ENCODE results near the gene SLC6A15. TPM values are rescaled to one million over a fixed set of nuclear protein-coding genes. Genes with fewer than 3 reads are reported as not detected.

Gene SLC6A15
- total and polyA plus RNA-seq, 2 donors (not counting 3 experiments of a cell fraction or from before 2014, with no cell fraction given): 0.03 to 0.24 TPM

- DNase-seq (ENCODE audit: low read depth, low spot score): no peak
- no peak overlapping the region for H2AFZ ChIP-seq (ENCODE audit: low read depth, low read length)
- no peaks in the 10 kb centered on the region for H3K27me3 ChIP-seq (ENCODE audit: control insufficient read depth in 2 of 2, insufficient read depth in 2 of 2, low read length in 2 of 2)
- dilution Hi-C loops (cut with MboI; ENCODE audit: extremely low pct_ligation_motif_present, low sequenced_read_pairs): no loop called here
- ChIA-PET CTCF (no interaction called here), POLR2A (no interaction called here)
- H3K9me3 ChIP-seq (replicated peaks; ENCODE audit: control insufficient read depth, insufficient read depth, low read length): no peaks in the 10 kb centered on the region
- no peaks in the 10 kb centered on the region for H3K36me3 ChIP-seq (ENCODE audit: control insufficient read depth in 2 of 2, extremely low read depth in 1 of 2, insufficient read depth in 2 of 2, low read length in 2 of 2)
- FAIRE-seq: no peak
- no peak overlapping the region for H3K4me2 ChIP-seq (ENCODE audit: insufficient read depth, low read length)
- H3K27ac ChIP-seq (ENCODE audit: insufficient read depth, low read depth, low read length): no peak overlapping the region
- intact Hi-C loops (cut with micrococcal nuclease): no loop called here
- BruUV-seq (replicated peaks): no TSS peak
- no peak overlapping the region for H3K9ac ChIP-seq (replicated peaks; ENCODE audit: extremely low read depth, insufficient read depth, low read length)
- H3K9me1 ChIP-seq (replicated peaks; ENCODE audit: control insufficient read depth, extremely low read depth, insufficient read depth, low read length): no peaks in the 10 kb centered on the region
- H3K4me3 ChIP-seq (replicated peaks in 1 of 3; ENCODE audit: insufficient read depth in 1 of 3, low read depth in 1 of 3, low read length in 3 of 3): no peak overlapping the region
- no peaks in the 10 kb centered on the region for H3K79me2 ChIP-seq (ENCODE audit: control insufficient read depth, insufficient read depth, low read length)
- H4K20me1 ChIP-seq (replicated peaks; ENCODE audit: control insufficient read depth, extremely low read depth, insufficient read depth, low read length): no peaks in the 10 kb centered on the region
- no peaks in the 10 kb centered on the region for H3K4me1 ChIP-seq (ENCODE audit: control insufficient read depth, extremely low read depth, insufficient read depth, low read length)
- TF ChIP-seq EZH2 (IDR thresholded peaks at IDR 0.05; ENCODE audit: borderline replicate concordance, low read depth, low read length, severe bottlenecking): no peak
These were observed 22.8 kb downstream of the SLC6A15 start for GRCh38 chr12:84889818-84890217.

GRCh38 chr12:84888861-84889260, 23.7 kb downstream of the SLC6A15 start:
- ChIA-PET POLR2A (no interaction called here), CTCF (no interaction called here)
- Histone ChIP-seq H4K20me1 (replicated peaks; ENCODE audit: control insufficient read depth, extremely low read depth, insufficient read depth, low read length) (no peaks in the 10 kb centered on the region), H3K9me3 (replicated peaks; ENCODE audit: control insufficient read depth, insufficient read depth, low read length) (no peaks in the 10 kb centered on the region), H3K4me1 (ENCODE audit: control insufficient read depth, extremely low read depth, insufficient read depth, low read length) (no peaks in the 10 kb centered on the region), H3K9ac (replicated peaks; ENCODE audit: extremely low read depth, insufficient read depth, low read length) (no peak overlapping the region), H3K4me2 (ENCODE audit: insufficient read depth, low read length) (no peak overlapping the region), H3K27ac (ENCODE audit: insufficient read depth, low read depth, low read length) (no peak overlapping the region), H3K4me3 (replicated peaks in 1 of 3; ENCODE audit: insufficient read depth in 1 of 3, low read depth in 1 of 3, low read length in 3 of 3) (no peak overlapping the region), H3K36me3 (ENCODE audit: control insufficient read depth in 2 of 2, extremely low read depth in 1 of 2, insufficient read depth in 2 of 2, low read length in 2 of 2) (no peaks in the 10 kb centered on the region), H2AFZ (ENCODE audit: low read depth, low read length) (no peak overlapping the region), H3K27me3 (ENCODE audit: control insufficient read depth in 2 of 2, insufficient read depth in 2 of 2, low read length in 2 of 2) (no peaks in the 10 kb centered on the region), H3K9me1 (replicated peaks; ENCODE audit: control insufficient read depth, extremely low read depth, insufficient read depth, low read length) (no peaks in the 10 kb centered on the region), H3K79me2 (ENCODE audit: control insufficient read depth, insufficient read depth, low read length) (no peaks in the 10 kb centered on the region)
- DNase-seq (ENCODE audit: low read depth, low spot score) (no peak), FAIRE-seq (no peak)
- dilution Hi-C loops (cut with MboI; ENCODE audit: extremely low pct_ligation_motif_present, low sequenced_read_pairs) (no loop called here), intact Hi-C loops (cut with micrococcal nuclease) (no loop called here)
- TF ChIP-seq POLR2AphosphoS5 (IDR thresholded peaks at IDR 0.05; ENCODE audit: insufficient read depth, low read depth, low read length) (no peak), GATA2 (IDR thresholded peaks at IDR 0.05; ENCODE audit: insufficient read depth, insufficient read length, low read depth, low read length) (no peak), EZH2 (IDR thresholded peaks at IDR 0.05; ENCODE audit: borderline replicate concordance, low read depth, low read length, severe bottlenecking) (no peak), FOS (IDR thresholded peaks at IDR 0.05; ENCODE audit: borderline replicate concordance, insufficient read depth, low read length) (no peak)
- no TSS peak for BruUV-seq (replicated peaks)

Data from endothelial cell of umbilical vein (primary cell).